Measurements from ENCODE around the gene SECTM1.
"Not testable (repeated sequence)": the region's sequence is repeated elsewhere in the genome, so short reads cannot be mapped to it uniquely, and the experiment has no call there.

The SECTM1 gene

DNA sequence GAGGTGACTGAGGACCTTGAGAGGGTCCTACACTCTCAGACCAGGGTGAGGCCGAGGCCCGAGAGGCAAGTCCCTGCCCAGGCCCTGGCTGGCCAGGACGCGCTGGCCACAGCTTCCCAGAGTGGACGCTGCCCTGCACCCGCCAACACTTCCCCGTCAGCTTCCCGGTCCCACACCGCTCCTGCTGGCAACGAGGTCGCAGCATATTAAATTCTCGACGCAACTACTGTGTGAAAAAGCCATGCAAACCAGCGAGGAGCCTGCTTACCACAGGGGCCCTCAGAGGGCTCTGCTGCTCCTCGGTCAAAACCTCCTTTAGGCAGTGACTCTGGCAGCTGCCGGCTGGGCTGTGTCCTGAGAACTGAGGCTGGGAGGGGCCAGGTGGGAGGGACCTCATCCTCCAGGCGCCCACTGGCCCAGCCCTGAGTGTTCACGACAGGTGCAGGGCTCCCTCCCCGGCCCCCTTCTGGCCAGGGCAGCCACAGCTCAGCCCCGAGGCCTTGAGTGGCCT is 23.3 kb upstream of the SECTM1 start:
- Mint-ChIP-seq H3K27me3 (peaks cover 18% of the 10 kb centered on the region), H3K4me1 (ENCODE audit: low read depth) (peaks cover 10% of the 10 kb centered on the region), H3K4me3 (no peak overlapping the region), H3K9me3 (no peaks in the 10 kb centered on the region), H3K27ac (no peak overlapping the region), H3K36me3 (ENCODE audit: low read depth) (no peaks in the 10 kb centered on the region)

DNA sequence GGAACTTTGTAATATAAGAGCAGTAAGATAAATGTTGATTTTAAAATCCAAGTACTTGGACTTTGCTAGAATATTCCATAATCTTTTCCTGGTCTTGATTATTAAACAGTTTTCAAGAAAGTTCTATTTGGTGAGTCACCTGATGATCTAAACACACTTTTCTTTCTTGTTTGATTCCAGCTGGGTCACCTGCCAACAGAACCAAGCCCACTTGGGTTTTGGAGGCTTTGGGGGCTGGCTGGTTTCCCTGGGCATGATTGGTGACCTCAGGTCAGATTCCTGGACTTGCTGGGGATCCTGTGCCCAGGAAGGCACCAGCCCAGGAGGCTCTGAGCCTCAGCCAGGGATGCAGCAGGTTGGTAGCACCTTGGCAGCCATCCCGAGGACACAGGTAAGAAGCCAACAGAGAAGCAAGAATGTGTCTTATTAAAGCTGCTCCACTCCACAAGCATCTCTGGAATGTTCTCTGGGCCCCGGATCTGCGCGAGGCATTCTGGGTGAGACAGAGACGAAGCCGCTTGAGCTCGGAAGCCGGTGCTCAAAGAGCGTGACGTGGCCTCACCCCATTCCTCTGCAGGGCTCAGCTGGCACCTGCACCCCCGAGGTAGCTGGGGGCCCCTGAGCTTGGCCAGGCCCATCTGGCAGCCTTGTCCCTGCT is 22.3 kb upstream of the SECTM1 start:
- Mint-ChIP-seq H3K4me3 (no peak overlapping the region), H3K9me3 (no peaks in the 10 kb centered on the region), H3K4me1 (ENCODE audit: low read depth) (peaks cover 19% of the 10 kb centered on the region), H3K27me3 (peaks cover 18% of the 10 kb centered on the region), H3K36me3 (ENCODE audit: low read depth) (no peaks in the 10 kb centered on the region), H3K27ac (no peak overlapping the region)

DNA sequence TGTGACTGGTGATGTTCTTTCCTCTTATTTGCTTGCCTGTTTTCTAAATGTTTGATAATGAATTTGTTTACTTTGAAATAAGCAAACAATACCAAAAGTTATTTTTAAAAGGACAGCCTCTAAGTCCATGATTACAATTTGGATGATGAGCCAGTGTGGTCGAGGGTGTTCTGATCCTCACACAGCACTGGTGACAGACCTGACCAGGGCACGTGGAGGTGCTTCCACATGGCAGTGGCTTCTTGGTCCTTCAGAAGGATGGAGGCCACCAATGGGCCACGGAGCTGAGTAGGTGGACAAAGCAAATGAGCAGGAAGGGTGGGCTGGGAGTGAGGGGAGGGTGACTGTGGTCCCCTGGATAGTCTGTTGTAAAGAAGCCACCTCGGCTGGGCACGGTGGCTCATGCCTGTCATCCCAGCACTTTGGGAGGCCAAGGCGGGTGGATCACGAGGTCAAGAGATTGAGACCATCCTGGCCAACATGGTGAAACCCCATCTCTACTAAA is 21.3 kb upstream of the SECTM1 start:
- Mint-ChIP-seq H3K4me3 (no peak overlapping the region), H3K27ac (no peak overlapping the region), H3K4me1 (ENCODE audit: low read depth) (peaks cover 19% of the 10 kb centered on the region), H3K9me3 (no peaks in the 10 kb centered on the region), H3K27me3 (peaks cover 18% of the 10 kb centered on the region), H3K36me3 (ENCODE audit: low read depth) (no peaks in the 10 kb centered on the region)

DNA sequence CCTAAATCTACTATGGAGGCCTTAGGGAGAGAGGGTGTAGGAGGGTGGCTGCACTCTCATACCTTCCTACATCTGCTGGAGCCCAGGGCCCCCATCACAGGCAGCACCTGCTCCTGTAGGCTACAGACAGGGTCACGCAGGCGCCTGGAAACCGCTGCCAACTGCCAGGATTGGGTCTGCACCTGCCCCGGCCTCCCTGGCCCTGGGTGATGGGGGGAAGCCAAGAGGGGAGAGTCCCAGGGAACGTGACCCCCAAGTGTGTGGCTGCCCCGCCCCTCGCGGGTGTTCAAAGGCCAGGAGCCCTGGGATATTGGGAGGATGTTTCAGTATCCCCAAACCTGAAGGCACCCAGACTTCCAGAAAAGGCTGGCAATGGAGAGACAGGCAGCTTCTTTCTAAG is 19.9 kb upstream of the SECTM1 start:
- Mint-ChIP-seq H3K9me3 (no peaks in the 10 kb centered on the region), H3K4me3 (no peak overlapping the region), H3K27me3 (peaks cover 18% of the 10 kb centered on the region), H3K27ac (no peak overlapping the region), H3K36me3 (ENCODE audit: low read depth) (no peaks in the 10 kb centered on the region), H3K4me1 (ENCODE audit: low read depth) (peaks cover 15% of the 10 kb centered on the region)

DNA sequence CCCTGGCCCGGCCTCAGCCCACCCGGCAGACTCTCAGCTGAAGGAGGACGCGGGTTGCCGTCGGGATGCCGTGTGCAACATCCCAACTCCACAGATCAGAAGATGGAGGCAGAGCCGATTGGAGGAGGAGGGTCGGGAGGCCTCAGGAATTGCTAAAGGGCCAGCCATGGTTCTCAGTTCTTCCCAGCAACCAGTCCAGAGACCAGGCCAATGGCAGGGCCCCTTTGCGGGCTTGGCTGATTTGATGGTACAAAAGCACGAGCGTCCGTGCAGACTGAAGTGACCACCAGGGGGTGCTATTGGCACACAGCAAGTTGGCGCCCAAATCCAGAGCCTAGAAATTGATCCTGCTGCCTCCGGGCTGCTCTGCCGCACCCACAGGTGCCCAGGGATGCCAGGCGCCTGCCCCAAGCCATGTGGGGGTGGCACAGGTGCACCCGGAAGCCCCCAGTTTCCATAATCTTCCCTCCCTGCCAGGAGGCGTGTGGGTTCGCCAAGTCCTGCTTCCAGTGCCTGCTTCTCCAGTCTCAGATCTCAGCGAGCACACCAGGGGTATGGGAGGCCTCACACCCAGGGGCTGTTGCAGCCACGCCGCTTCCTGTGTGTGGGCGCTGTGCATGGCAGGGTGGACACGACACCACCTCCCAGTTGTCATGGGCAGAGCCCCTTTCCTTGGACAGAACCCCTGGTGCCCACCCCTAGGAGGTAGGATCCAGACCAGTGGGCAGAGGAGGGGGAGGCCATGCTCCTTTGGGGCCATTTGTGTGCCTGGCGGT is 18.3 kb upstream of the SECTM1 start:
- Mint-ChIP-seq H3K4me1 (ENCODE audit: low read depth) (peaks cover 10% of the 10 kb centered on the region), H3K36me3 (ENCODE audit: low read depth) (no peaks in the 10 kb centered on the region), H3K27me3 (peaks cover 10% of the 10 kb centered on the region), H3K9me3 (no peaks in the 10 kb centered on the region), H3K4me3 (no peak overlapping the region), H3K27ac (no peak overlapping the region)

DNA sequence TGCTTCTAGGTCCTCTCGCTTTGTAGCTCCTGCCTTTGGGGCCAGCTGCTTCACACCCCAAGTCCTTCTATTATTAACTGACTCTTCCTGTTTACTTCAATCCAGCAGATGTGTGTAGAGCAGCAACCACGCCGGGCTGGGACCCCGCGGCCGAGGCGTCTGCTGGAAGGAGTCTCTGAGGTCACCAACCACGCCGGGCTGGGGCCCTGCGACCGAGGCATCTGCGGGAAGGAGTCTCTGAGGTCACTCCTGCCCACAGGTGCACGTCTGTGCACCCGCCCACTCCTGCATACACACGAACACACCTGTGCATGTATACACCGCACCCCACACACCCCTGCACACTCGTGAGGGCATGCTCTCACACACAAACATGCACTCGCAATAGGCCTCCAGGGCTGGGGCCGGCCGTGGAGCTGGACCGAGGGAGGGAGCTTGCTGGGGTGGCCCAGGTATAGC is 17.7 kb upstream of the SECTM1 start:
- peaks cover 13% of the 10 kb centered on the region for H3K27me3 Mint-ChIP-seq
- no peaks in the 10 kb centered on the region for H3K36me3 Mint-ChIP-seq (ENCODE audit: low read depth)
- peaks cover 16% of the 10 kb centered on the region for H3K4me1 Mint-ChIP-seq (ENCODE audit: low read depth)
- H3K9me3 Mint-ChIP-seq, result no peaks in the 10 kb centered on the region
- H3K27ac Mint-ChIP-seq, result no peak overlapping the region
- H3K4me3 Mint-ChIP-seq, result no peak overlapping the region

DNA sequence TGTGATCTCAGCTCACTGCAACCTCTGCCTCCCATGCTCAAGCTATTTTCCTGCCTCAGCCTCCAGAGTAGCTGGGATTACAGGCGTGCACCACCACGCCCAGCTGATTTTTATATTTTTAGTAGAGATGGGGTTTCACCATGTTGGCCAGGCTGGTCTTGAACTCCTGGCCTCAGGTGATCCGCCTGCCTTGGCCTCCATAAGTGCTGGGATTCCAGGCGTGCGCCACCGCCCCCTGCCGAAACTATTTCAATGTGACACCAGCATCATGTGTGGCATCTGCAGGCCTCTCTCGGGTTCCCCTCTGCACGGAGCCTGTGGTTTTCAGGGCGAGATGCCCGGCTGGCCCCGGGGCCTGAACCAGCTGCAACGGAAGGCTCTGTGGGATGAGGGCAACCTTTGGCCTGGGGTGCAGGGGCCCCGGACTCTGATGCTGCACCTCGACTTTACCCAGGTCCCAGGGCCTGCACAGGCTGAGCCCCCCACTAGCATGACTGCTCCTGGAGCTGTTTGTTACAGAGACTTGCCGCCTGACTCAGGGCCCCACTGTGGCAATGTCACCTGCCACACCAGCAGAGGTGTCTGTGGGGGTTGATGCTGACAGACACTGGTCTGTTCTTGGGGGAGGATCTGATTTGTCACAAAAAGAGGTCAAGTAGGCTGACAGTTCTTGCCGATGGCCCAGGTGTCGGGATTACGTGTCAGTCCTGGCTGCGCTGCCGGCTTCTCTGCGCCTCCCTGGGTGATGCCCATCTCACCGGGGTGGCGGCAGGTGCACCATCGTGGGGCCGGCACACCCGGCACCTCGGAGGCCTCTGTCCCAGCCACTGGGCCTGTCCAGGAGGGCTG is 16.8 kb upstream of the SECTM1 start:
- peaks cover 9% of the 10 kb centered on the region for H3K27me3 Mint-ChIP-seq
- no peak overlapping the region for H3K27ac Mint-ChIP-seq
- peaks cover 17% of the 10 kb centered on the region for H3K4me1 Mint-ChIP-seq (ENCODE audit: low read depth)
- no peaks in the 10 kb centered on the region for H3K9me3 Mint-ChIP-seq
- no peak overlapping the region for H3K4me3 Mint-ChIP-seq
- H3K36me3 Mint-ChIP-seq (ENCODE audit: low read depth), result no peaks in the 10 kb centered on the region

DNA sequence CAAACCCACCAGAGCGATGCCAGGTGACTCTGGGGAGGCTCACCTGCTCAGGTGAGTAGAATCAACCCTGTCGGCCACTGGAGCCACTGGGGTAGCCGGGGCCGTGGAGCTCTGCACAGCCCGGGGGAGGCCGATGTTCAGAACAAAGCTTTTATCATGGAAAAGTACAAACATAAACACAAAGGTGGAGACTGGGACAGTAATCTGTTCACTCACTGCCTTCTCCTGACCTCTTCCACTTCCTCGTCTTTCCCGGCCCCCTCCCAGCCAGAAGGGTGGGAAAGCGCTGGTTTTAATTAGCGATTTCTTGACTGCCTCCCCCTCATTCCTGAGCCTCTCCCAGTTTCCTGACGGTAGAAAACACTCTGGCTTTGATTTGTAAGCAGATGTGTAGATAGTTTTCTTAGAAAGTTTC is 15.7 kb upstream of the SECTM1 start:
- H3K27ac Mint-ChIP-seq, result no peak overlapping the region
- H3K36me3 Mint-ChIP-seq (ENCODE audit: low read depth), result no peaks in the 10 kb centered on the region
- no peak overlapping the region for H3K4me3 Mint-ChIP-seq
- no peaks in the 10 kb centered on the region for H3K9me3 Mint-ChIP-seq
- H3K27me3 Mint-ChIP-seq, result peaks cover 8% of the 10 kb centered on the region
- peaks cover 17% of the 10 kb centered on the region for H3K4me1 Mint-ChIP-seq (ENCODE audit: low read depth)

DNA sequence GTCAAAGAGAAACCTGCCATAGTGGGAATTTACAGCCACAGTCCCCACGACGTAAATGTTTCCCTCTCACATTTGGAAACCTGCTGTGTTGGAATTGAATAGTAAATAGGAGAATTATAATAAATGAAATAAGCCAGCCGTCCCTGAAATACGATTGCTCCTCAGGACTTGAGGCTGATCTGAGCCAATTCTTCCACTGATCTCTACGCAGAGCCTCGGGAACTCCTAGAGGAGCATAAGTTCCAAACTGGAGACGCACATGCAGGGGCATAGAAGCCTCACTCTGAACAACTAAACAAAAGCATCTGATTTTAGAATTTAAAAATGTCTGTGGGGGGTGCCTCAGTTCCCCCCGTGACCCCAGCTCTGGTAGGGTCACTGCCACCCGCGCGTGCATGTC is 15.3 kb upstream of the SECTM1 start:
- Mint-ChIP-seq H3K4me1 (ENCODE audit: low read depth) (peaks cover 17% of the 10 kb centered on the region), H3K27me3 (peaks cover 8% of the 10 kb centered on the region), H3K27ac (peak overlapping the region; percentile 65), H3K9me3 (no peaks in the 10 kb centered on the region), H3K4me3 (no peak overlapping the region), H3K36me3 (ENCODE audit: low read depth) (no peaks in the 10 kb centered on the region)

DNA sequence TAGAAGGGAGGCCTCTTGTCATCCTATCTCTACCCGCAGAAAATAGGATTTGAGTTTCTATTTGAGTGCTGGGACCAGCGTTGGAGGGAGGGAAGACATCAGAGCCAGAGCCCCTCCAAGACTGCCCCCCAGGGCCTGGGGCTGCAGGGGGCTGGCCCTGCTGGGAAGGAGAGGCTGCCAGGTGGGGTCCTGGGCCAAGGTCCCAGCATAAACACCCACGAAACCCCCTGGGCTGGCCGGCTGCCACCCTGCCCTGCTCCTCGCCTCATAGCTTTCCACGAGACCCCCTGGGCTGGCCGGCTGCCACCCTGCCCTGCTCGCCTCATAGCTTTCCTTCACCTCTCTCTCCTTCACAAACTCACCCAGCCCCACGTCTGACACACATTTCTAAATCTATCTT is 14.9 kb upstream of the SECTM1 start:
- Mint-ChIP-seq H3K27me3 (peaks cover 8% of the 10 kb centered on the region), H3K27ac (peak overlapping the region; percentile 65), H3K9me3 (no peaks in the 10 kb centered on the region), H3K4me3 (no peak overlapping the region), H3K4me1 (ENCODE audit: low read depth) (peaks cover 17% of the 10 kb centered on the region), H3K36me3 (ENCODE audit: low read depth) (no peaks in the 10 kb centered on the region)

DNA sequence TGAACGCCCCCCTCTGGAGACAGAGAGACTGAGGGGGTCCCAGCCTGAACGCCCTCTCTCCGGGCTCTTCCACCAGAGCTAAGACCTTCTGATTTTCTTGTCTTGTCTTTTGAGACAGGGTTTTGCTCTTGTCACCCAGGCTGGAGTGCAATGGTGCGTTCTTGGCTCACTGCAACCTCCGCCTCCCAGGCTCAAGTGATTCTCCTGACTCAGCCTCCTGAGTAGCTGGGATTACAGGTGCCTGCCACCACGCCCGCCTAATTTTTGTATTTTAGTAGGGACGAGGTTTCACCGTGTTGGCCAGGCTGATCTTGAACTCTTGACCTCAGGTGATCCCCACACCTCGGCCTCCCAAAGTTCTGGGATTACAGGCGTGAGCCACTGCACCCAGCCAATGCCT is 14.4 kb upstream of the SECTM1 start:
- not testable (repeated sequence) for H3K27me3 Mint-ChIP-seq; H3K36me3 Mint-ChIP-seq (ENCODE audit: low read depth); H3K9me3 Mint-ChIP-seq; H3K27ac Mint-ChIP-seq; H3K4me3 Mint-ChIP-seq
- H3K4me1 Mint-ChIP-seq (ENCODE audit: low read depth), result peaks cover 17% of the 10 kb centered on the region

DNA sequence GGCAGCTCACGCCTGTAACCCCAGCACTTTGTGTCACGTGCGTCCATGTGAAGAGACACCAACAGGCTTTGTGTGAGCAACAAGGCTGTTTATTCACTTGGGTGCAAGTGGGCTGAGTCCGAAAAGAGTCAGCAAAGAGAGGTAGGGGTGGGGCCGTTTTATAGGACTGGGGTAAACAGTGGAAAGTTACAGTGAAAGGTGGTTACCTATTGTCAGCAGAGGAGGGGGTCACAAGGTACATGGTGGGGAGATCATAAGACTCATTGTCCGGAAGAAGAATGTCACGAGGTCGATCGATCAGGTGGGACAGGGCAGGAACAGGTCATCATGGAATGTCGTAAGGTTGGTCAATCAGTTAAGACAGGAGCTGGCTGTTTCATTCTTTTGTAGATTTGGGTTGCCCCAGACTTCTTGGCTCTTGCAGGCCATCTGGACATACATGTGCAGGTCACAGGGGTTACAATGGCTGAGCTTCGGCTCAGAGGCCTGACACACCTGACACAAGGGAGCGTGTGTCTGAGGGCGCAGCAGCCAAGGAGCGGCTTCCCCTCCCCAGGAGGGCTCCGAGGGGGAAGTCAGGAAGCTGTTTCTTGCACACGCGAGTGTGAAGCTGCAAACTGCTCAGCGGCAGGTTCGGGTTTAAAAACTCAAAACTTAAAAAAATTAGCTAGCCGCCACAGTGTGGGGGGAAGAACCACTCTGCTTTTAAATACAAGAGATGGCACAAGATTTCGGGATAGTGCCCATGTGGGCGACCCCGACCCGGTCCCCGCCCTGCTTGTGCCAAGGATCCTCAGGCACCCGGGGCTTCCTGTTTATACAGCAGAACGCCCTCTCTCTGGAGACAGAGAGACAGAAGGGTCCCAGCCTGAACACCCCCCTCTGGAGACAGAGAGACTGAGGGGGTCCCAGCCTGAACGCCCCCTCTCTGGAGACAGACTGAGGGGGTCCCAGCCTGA is 13.1 kb upstream of the SECTM1 start:
- H3K27ac Mint-ChIP-seq, result no peak overlapping the region
- peaks cover 13% of the 10 kb centered on the region for H3K4me1 Mint-ChIP-seq (ENCODE audit: low read depth)
- no peaks in the 10 kb centered on the region for H3K36me3 Mint-ChIP-seq (ENCODE audit: low read depth)
- H3K4me3 Mint-ChIP-seq, result no peak overlapping the region
- H3K27me3 Mint-ChIP-seq, result peaks cover 8% of the 10 kb centered on the region
- H3K9me3 Mint-ChIP-seq, result no peaks in the 10 kb centered on the region

DNA sequence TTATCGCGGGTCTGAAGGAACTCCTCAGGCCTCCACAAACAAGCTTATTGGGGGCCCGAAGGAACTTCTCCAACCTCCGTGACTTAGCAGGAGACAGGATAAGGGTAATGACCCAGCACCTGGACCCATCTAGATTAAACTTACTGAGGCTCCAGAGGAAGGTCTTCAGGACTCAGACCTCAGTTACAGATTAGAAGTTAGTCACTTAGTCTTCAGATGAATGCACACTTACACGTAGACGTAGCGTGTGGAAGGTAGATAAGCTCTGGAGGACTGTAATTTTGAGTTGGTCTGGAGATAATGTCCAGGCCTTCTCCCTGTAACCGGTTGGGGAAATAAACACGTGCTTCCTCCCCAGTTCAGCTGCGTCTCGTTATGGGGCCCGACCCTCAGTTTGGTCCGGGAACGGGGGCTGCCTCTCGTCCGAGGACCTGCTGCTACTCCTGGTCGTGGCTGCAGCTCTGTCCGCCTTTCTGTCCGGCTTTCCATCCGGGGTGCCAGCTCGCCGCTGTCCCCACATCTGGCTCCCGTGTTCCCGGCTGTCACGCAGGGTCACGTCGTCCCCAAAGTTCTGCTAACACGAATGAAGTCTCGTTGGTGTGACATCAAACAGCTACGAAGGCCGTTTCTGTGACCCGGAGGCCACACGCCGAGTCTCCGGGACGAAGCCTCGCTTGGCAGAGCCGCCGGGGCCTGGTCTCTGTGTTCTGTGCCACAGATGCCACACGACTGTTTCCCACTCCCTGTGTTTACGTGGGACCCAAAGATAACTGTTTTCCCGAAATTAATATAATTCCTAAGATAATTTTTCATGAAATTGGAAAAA is 11.8 kb upstream of the SECTM1 start:
- H3K4me3 Mint-ChIP-seq, result no peak overlapping the region
- peaks cover 7% of the 10 kb centered on the region for H3K4me1 Mint-ChIP-seq (ENCODE audit: low read depth)
- no peak overlapping the region for H3K27ac Mint-ChIP-seq
- H3K27me3 Mint-ChIP-seq, result peaks cover 8% of the 10 kb centered on the region
- H3K9me3 Mint-ChIP-seq, result no peaks in the 10 kb centered on the region
- no peaks in the 10 kb centered on the region for H3K36me3 Mint-ChIP-seq (ENCODE audit: low read depth)

Measured in stimulated activated naive CD8-positive, alpha-beta T cell treated with anti-CD3 and anti-CD28 coated beads, Interleukin-15, Interleukin-2, amounts not matched to agents 100 ng/mL and 50 ng/mL, for 24 hours (primary cell).